ENCODE data around the gene BAIAP2L1.

Gene BAIAP2L1

DNA sequence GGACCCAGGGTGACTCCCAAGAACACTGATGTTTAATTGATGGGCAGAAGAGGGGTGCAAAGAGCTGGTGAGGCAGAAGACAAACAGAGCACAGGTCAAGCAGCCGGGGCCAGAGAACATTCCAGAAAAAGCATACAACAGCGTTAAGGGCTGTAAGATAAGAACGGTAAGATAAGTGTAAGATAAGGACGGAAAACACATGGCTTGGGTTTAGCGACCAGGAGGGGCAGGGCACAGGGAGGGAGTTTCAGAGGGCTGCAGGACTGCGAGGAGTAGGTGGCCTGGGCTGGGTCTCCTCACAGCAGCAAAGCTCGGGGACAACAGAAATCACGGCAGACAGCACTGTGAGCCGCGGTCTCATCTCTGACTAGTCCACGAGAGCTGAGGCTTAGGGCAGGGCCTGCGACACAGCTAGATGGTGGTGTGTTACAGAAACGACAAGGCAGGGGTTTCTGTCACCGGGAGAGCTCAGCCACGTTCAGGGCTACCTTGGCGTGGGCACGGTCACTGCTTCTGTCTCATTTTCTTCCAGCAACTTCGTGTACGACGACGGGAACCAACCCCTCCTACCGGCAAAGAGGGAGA lies 94.8 kb downstream of the BAIAP2L1 start:
- TF ChIP-seq RAD21 (IDR thresholded peaks at IDR 0.05; ENCODE audit: low read depth): no peak
- TF ChIP-seq YY1 (IDR thresholded peaks at IDR 0.05; ENCODE audit: low read depth): no peak
- TF ChIP-seq, protein P1, sequence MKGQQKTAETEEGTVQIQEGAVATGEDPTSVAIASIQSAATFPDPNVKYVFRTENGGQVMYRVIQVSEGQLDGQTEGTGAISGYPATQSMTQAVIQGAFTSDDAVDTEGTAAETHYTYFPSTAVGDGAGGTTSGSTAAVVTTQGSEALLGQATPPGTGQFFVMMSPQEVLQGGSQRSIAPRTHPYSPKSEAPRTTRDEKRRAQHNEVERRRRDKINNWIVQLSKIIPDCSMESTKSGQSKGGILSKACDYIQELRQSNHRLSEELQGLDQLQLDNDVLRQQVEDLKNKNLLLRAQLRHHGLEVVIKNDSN (IDR thresholded peaks at IDR 0.05): no peak
- no peak for TF ChIP-seq ZBTB7A (IDR thresholded peaks at IDR 0.05; ENCODE audit: low read depth)
- no peak for TF ChIP-seq CREB1 (IDR thresholded peaks at IDR 0.05; ENCODE audit: low read depth)
- TF ChIP-seq EP300 (IDR thresholded peaks at IDR 0.05; ENCODE audit: borderline replicate concordance): no peak
- TF ChIP-seq MAX (IDR thresholded peaks at IDR 0.05): no peak
- TF ChIP-seq, protein P2, sequence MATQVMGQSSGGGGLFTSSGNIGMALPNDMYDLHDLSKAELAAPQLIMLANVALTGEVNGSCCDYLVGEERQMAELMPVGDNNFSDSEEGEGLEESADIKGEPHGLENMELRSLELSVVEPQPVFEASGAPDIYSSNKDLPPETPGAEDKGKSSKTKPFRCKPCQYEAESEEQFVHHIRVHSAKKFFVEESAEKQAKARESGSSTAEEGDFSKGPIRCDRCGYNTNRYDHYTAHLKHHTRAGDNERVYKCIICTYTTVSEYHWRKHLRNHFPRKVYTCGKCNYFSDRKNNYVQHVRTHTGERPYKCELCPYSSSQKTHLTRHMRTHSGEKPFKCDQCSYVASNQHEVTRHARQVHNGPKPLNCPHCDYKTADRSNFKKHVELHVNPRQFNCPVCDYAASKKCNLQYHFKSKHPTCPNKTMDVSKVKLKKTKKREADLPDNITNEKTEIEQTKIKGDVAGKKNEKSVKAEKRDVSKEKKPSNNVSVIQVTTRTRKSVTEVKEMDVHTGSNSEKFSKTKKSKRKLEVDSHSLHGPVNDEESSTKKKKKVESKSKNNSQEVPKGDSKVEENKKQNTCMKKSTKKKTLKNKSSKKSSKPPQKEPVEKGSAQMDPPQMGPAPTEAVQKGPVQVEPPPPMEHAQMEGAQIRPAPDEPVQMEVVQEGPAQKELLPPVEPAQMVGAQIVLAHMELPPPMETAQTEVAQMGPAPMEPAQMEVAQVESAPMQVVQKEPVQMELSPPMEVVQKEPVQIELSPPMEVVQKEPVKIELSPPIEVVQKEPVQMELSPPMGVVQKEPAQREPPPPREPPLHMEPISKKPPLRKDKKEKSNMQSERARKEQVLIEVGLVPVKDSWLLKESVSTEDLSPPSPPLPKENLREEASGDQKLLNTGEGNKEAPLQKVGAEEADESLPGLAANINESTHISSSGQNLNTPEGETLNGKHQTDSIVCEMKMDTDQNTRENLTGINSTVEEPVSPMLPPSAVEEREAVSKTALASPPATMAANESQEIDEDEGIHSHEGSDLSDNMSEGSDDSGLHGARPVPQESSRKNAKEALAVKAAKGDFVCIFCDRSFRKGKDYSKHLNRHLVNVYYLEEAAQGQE (IDR thresholded peaks at IDR 0.05; ENCODE audit: low read depth): no peak
- no peak for TF ChIP-seq TAF1 (IDR thresholded peaks at IDR 0.05; ENCODE audit: low read depth)
- TF ChIP-seq TCF12 (IDR thresholded peaks at IDR 0.05; ENCODE audit: low read depth): no peak
- TF ChIP-seq EGR1 (IDR thresholded peaks at IDR 0.05): no peak
- no peak for TF ChIP-seq NFIC (IDR thresholded peaks at IDR 0.05)

GRCh38 chr7:98303906-98304305 lies 97.0 kb downstream of the BAIAP2L1 start:
- no peak for TF ChIP-seq EGR1 (IDR thresholded peaks at IDR 0.05)
- no peak for TF ChIP-seq CEBPB (IDR thresholded peaks at IDR 0.05)
- TF ChIP-seq, protein P2 (IDR thresholded peaks at IDR 0.05; ENCODE audit: low read depth): no peak
- TF ChIP-seq FOXM1 (IDR thresholded peaks at IDR 0.05; ENCODE audit: borderline replicate concordance, low read depth): no peak
- no peak for TF ChIP-seq NFIC (IDR thresholded peaks at IDR 0.05)
- TF ChIP-seq CREB1 (IDR thresholded peaks at IDR 0.05; ENCODE audit: low read depth): no peak
- no peak for TF ChIP-seq ZBTB7A (IDR thresholded peaks at IDR 0.05; ENCODE audit: low read depth)
- TF ChIP-seq, protein P1 (IDR thresholded peaks at IDR 0.05): no peak
- no peak for TF ChIP-seq RAD21 (IDR thresholded peaks at IDR 0.05; ENCODE audit: low read depth)
- no peak for TF ChIP-seq MAX (IDR thresholded peaks at IDR 0.05)

DNA sequence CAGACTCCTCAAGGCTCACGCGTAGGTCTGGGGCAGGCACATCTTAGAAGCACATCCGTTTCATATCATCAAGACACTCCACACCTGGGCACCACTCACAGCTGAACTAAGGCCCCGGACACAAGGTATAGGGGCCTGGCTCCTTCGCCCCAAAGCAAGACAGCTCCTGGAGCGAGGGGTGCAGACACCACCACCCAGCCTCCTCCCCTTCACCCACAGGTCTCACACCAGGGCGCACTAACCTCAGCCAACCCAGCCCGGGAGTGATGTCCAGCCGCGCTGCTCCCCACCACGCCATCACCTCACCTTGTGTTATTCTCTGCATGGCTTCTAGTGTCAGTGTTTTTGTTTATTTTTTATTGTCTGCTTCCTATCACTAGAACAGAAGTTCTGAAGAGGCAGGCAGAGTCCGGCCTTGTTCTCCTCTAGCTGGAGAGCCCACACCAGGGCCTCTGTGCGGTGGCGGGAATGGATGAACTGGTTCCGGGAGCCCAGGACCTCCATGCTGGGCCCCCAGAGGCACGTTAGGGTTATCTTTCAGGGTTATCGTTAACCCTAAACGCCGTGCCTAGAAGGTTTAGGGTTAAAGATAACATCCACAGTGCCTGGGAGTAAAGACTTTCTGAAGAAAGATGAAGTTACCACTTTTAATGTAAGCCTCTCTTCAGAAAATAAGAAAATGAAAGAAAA lies 97.6 kb downstream of the BAIAP2L1 start:
- TF ChIP-seq ZBTB7A (IDR thresholded peaks at IDR 0.05; ENCODE audit: low read depth): no peak
- TF ChIP-seq MAX (IDR thresholded peaks at IDR 0.05): no peak
- TF ChIP-seq EGR1 (IDR thresholded peaks at IDR 0.05): no peak
- TF ChIP-seq CREB1 (IDR thresholded peaks at IDR 0.05; ENCODE audit: low read depth): no peak
- no peak for TF ChIP-seq RAD21 (IDR thresholded peaks at IDR 0.05; ENCODE audit: low read depth)
- no peak for TF ChIP-seq YY1 (IDR thresholded peaks at IDR 0.05; ENCODE audit: low read depth)
- TF ChIP-seq NFIC (IDR thresholded peaks at IDR 0.05): no peak
- TF ChIP-seq TEAD4 (IDR thresholded peaks at IDR 0.05): no peak
- no peak for TF ChIP-seq FOXM1 (IDR thresholded peaks at IDR 0.05; ENCODE audit: borderline replicate concordance, low read depth)

GRCh38 chr7:98301693-98302470 lies 99.0 kb downstream of the BAIAP2L1 start:
- no peak for TF ChIP-seq TCF12 (IDR thresholded peaks at IDR 0.05; ENCODE audit: low read depth)
- no peak for TF ChIP-seq FOXM1 (IDR thresholded peaks at IDR 0.05; ENCODE audit: borderline replicate concordance, low read depth)
- no peak for TF ChIP-seq CREB1 (IDR thresholded peaks at IDR 0.05; ENCODE audit: low read depth)
- no peak for TF ChIP-seq EGR1 (IDR thresholded peaks at IDR 0.05)
- no peak for TF ChIP-seq TEAD4 (IDR thresholded peaks at IDR 0.05)
- TF ChIP-seq TAF1 (IDR thresholded peaks at IDR 0.05; ENCODE audit: low read depth): no peak
- TF ChIP-seq, protein P2 (IDR thresholded peaks at IDR 0.05; ENCODE audit: low read depth): no peak
- TF ChIP-seq YY1 (IDR thresholded peaks at IDR 0.05; ENCODE audit: low read depth): no peak
- TF ChIP-seq EP300 (IDR thresholded peaks at IDR 0.05; ENCODE audit: borderline replicate concordance): no peak
- TF ChIP-seq, protein P1 (IDR thresholded peaks at IDR 0.05): no peak
- no peak for TF ChIP-seq NFIC (IDR thresholded peaks at IDR 0.05)
- TF ChIP-seq ZBTB7A (IDR thresholded peaks at IDR 0.05; ENCODE audit: low read depth): no peak
